IPS DF 6.9 (cell line): Measurements from ENCODE around the gene PVR.
"Not testable (repeated sequence)": the region's sequence is repeated elsewhere in the genome, so short reads cannot be mapped to it uniquely, and the experiment has no call there.

Experiments used
- DNase-seq: peaks from one replicate; pipeline ENCODE4 v3.0.0-alpha.2; 2013; ENCODE audit warnings: low read depth, low spot score
- H3K27ac ChIP-seq: one replicate; pipeline ENCODE4 v1.5.1; 2013; ENCODE audit warnings: low read length, control low read depth
- H3K27me3 ChIP-seq: 2 replicates; pipeline ENCODE4 v1.6.1; 2013; ENCODE audit warnings: mild to moderate bottlenecking, low read length; ENCODE audit not compliant: control insufficient read depth, insufficient read depth
- H3K36me3 ChIP-seq: 2 replicates; pipeline ENCODE4 v1.6.1; 2013; ENCODE audit warnings: low read length; ENCODE audit not compliant: control insufficient read depth, insufficient read depth
- H3K4me1 ChIP-seq: 2 replicates; pipeline ENCODE4 v1.6.1; 2013; ENCODE audit warnings: low read length; ENCODE audit not compliant: control insufficient read depth, insufficient read depth
- H3K4me3 ChIP-seq: 2 replicates; pipeline ENCODE4 v1.5.1; 2013; ENCODE audit warnings: mild to moderate bottlenecking, low read length
- H3K9me3 ChIP-seq: 2 replicates; pipeline ENCODE4 v1.6.1; 2013; ENCODE audit warnings: low read length, inconsistent platforms; ENCODE audit not compliant: control insufficient read depth, insufficient read depth
- whole genome bisulfite sequencing: extraction: QIAGEN DNeasy Blood & Tissue Kit; methylation state at CpG from one replicate; pipeline ENCODE4 v1.1.7; 2013; ENCODE audit warnings: mixed read lengths, missing lambda C conversion rate; ENCODE audit not compliant: insufficient read length, insufficient coverage; 5-methylcytosine and 5-hydroxymethylcytosine counted together

The PVR gene

DNA sequence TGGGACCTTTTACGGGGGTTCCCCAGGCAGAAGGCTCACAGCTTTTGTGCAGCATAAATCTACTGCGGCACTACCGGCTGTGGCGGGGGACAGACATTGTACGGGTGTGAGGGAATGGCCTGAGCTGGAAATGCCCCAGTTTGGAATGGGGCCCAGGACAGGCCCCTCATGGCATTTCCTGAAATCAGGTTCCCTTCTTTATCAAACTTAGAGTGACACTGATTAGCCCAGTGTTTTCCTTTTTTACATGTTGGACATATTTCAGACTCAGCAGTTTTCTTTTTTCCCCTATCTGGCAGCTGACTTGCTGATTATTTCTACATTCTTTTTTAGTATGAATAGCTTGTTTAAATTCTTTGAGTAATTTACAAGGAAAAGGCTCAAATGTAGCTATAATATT lies 9.7 kb upstream of the PVR start:
- not testable (repeated sequence) for H3K4me3 ChIP-seq

GRCh38 chr19:44634785-44635184 lies 8.9 kb upstream of the PVR start:
- H3K27ac ChIP-seq, result no peak overlapping the region
- H3K36me3 ChIP-seq, result no peaks in the 10 kb centered on the region
- no CpG with 5 or more reads among the region's 2 CpGs for WGBS
- H3K27me3 ChIP-seq, result no peaks in the 10 kb centered on the region
- H3K4me3 ChIP-seq, result no peak overlapping the region
- H3K9me3 ChIP-seq, result no peaks in the 10 kb centered on the region
- H3K4me1 ChIP-seq, result no peaks in the 10 kb centered on the region
- no peak for DNase-seq

More for the DNA sequence above, 9.7 kb upstream of the PVR start:
- H3K36me3 ChIP-seq, H3K27me3 ChIP-seq, H3K9me3 ChIP-seq, H3K4me1 ChIP-seq, DNase-seq, H3K27ac ChIP-seq: not testable (repeated sequence)
- WGBS, result no CpG with 5 or more reads among the region's 5 CpGs

DNA sequence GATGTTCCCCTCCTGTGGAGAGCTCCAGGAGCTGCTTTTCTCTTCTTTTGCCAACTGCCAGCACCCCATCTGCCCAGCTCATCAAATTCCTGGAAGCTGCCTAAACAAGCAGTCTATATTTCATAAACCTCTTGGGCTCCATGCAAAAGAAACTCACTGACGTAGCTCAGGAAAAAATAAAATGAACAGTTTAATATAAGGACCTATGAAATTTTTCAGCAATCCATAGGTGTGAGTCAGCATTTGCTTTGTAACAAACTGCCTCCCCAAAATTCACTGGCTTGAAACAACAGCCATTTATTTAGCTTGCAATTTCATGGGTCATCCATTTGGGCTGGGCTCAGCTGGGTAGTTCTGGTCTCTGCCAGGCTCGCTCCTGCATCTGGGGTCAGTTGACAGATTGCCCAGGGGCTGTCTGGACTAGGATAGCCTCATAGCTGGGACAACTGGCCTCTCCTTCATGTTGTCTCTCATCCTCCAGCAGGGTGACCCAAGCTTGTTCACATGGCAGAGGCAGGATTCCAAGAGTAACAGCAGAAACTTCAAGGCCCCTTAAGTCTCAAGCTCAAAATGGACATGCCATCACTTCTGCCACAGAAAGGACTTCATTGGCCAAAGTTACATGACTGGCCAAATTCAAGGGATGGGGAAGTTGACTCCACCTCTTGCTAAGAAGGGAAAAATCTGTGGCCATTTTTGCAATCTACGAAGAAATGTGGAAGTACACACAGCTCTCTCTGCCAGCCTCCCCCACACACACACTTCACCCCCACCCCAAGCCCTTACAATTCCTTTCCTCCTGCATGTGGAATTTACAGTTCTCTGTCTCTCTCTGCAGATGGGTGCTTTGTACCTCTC lies 7.9 kb upstream of the PVR start:
- H3K4me1 ChIP-seq, result no peaks in the 10 kb centered on the region
- no peak overlapping the region for H3K4me3 ChIP-seq
- no peak overlapping the region for H3K27ac ChIP-seq
- no peak for DNase-seq
- no peaks in the 10 kb centered on the region for H3K27me3 ChIP-seq
- WGBS, result no CpG with 5 or more reads among the region's 3 CpGs
- H3K9me3 ChIP-seq, result no peaks in the 10 kb centered on the region
- H3K36me3 ChIP-seq, result no peaks in the 10 kb centered on the region

DNA sequence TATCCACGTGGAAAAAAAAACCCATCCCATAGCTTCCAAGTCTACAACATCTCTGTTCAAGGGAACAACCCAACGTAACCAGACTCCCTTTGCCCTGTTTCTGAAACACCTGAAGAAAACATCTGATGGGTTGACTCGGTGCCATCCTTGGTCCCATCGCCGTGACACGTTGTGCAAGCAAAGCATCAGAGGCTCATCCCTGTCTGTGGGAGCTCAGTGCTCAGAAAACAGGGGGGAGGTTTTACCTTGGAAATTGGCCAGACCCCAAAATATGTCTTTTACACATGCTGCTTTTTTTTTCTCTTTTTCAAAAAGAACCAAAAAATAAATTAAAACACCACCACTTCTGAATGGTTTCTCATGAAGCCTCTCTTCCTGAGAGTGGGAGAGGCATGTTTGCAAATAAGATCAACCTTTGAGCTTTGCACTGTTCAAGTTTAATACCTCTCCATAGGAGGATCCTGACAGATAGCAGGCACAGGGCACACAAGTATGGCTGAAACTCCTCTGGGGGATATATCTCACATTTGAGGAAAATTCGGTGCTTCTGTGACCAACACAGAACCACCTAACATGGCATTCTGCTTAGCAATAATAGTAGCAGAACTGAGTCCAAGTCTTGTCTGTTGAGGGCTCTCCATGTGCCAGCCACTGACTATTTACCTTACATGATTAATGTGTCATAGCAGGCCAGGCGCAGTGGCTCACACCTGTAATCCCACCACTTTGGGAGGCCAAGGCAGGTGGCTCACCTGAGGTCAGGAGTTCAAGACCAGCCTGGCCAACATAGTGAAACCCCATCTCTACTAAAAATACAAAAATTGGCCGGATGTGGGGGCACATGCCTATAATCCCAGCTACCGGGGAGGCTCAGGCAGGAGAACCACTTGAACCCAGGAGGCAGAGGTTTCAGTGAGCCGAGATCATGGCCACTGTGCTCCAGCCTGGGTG lies 7.0 kb upstream of the PVR start:
- no peaks in the 10 kb centered on the region for H3K27me3 ChIP-seq
- no peaks in the 10 kb centered on the region for H3K36me3 ChIP-seq
- no peak overlapping the region for H3K4me3 ChIP-seq
- no peaks in the 10 kb centered on the region for H3K4me1 ChIP-seq
- no peak for DNase-seq
- H3K9me3 ChIP-seq, result no peaks in the 10 kb centered on the region
- no CpG with 5 or more reads among the region's 11 CpGs for WGBS
- no peak overlapping the region for H3K27ac ChIP-seq

DNA sequence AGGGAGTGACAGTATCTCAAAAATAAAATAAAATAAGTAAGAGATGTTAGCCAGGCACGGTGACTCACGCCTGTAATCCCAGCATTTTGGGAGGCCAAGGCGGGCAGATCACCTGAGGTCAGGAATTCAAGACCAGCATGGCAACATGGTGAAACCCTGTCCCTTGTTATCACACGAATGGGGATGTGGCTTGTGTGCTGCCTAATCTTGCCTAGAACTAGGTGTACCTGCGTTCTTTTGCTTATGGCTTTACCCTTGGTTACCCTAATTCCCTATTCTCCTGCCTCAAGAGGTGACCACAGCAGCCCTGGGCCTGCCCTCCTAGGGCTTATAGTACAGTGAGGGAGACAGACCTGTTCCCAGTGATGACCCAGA lies 6.3 kb upstream of the PVR start:
- no peak overlapping the region for H3K27ac ChIP-seq
- H3K4me1 ChIP-seq, result no peaks in the 10 kb centered on the region
- no peaks in the 10 kb centered on the region for H3K27me3 ChIP-seq
- H3K9me3 ChIP-seq, result no peaks in the 10 kb centered on the region
- no CpG with 5 or more reads among the region's 5 CpGs for WGBS
- no peak for DNase-seq
- no peak overlapping the region for H3K4me3 ChIP-seq
- H3K36me3 ChIP-seq, result no peaks in the 10 kb centered on the region

- H3K27ac ChIP-seq, result no peak overlapping the region
- H3K36me3 ChIP-seq, result no peaks in the 10 kb centered on the region
- H3K27me3 ChIP-seq, result no peaks in the 10 kb centered on the region
- DNase-seq, result no peak
- H3K4me1 ChIP-seq, result no peaks in the 10 kb centered on the region
- H3K4me3 ChIP-seq, result no peak overlapping the region
- H3K9me3 ChIP-seq, result no peaks in the 10 kb centered on the region
- WGBS, result no CpG with 5 or more reads among the region's 3 CpGs
These were observed 3.2 kb upstream of the PVR start for GRCh38 chr19:44640518-44640917.

GRCh38 chr19:44641501-44642265 lies 2.0 kb upstream of the PVR start:
- no CpG with 5 or more reads among the region's 9 CpGs for WGBS
- H3K27ac ChIP-seq, result no peak overlapping the region
- no peak for DNase-seq
- no peaks in the 10 kb centered on the region for H3K27me3 ChIP-seq
- H3K4me3 ChIP-seq, result no peak overlapping the region
- H3K36me3 ChIP-seq, result no peaks in the 10 kb centered on the region
- no peaks in the 10 kb centered on the region for H3K9me3 ChIP-seq
- H3K4me1 ChIP-seq, result no peaks in the 10 kb centered on the region

- H3K9me3 ChIP-seq, result no peaks in the 10 kb centered on the region
- no peak overlapping the region for H3K27ac ChIP-seq
- no peak overlapping the region for H3K4me3 ChIP-seq
- no peak for DNase-seq
- WGBS, result no CpG with 5 or more reads among the region's 1 CpG
- H3K36me3 ChIP-seq, result 0 out of 2 replicates have a peak, but pooled peaks cover 2% of the 10 kb centered on the region
- H3K4me1 ChIP-seq, result peaks cover 2% of the 10 kb centered on the region; the same call in 1 of the 2 replicates
- no peaks in the 10 kb centered on the region for H3K27me3 ChIP-seq
These were observed 1.3 kb upstream of the PVR start for GRCh38 chr19:44642377-44642776.

DNA sequence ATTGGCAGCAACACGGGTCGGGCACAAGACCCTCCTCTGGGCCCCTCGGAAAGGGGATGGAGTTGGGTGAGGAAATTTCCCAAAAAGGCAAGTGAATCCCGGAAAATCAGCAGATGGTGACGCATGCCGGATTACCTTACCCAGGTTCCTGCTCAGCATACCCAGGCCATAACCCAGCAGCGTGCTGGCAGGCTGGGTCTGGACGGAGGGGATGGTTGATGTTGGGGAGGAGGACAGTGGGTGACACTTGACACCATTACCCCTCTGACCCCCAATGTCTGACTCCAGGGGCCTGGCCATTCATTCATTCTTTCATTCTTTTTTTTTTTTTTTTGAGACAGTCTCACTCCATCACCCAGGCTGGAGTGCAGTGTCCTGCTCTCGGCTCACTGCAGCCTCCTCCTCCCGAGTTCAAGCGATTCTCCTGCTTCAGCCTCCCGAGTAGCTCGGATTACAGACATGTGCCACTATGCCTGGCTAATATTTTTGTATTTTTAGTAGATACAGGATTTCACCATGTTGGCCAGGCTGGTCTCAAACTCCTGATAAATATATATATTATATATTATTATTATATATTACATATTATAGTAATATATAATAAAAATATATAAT lies 799 bp downstream of the PVR start:
- Histone ChIP-seq H3K27ac (no peak overlapping the region), H3K36me3 (0 out of 2 replicates have a peak, but pooled peaks cover 11% of the 10 kb centered on the region), H3K4me3 (peak overlapping the region; percentile 70; the same call in 1 of the 2 replicates), H3K4me1 (peaks cover 2% of the 10 kb centered on the region; the same call in 1 of the 2 replicates), H3K9me3 (no peaks in the 10 kb centered on the region), H3K27me3 (no peaks in the 10 kb centered on the region)
- DNase-seq, result no peak
- whole genome bisulfite sequencing, result no CpG with 5 or more reads among the region's 13 CpGs
